GM18519 (cell line): ENCODE measurements around the gene RBM12.
"Not testable (repeated sequence)": the region's sequence is repeated elsewhere in the genome, so short reads cannot be mapped to it uniquely, and the experiment has no call there.

ENCODE experiments used
- ATAC-seq: cut with Tn5 transposase; IDR thresholded peaks from one replicate; pipeline ENCODE4 v1.9.1; 2021; ENCODE audit warnings: mild to moderate bottlenecking, moderate library complexity; ENCODE audit not compliant: unreplicated experiment, low FRiP score

RBM12 gene

DNA sequence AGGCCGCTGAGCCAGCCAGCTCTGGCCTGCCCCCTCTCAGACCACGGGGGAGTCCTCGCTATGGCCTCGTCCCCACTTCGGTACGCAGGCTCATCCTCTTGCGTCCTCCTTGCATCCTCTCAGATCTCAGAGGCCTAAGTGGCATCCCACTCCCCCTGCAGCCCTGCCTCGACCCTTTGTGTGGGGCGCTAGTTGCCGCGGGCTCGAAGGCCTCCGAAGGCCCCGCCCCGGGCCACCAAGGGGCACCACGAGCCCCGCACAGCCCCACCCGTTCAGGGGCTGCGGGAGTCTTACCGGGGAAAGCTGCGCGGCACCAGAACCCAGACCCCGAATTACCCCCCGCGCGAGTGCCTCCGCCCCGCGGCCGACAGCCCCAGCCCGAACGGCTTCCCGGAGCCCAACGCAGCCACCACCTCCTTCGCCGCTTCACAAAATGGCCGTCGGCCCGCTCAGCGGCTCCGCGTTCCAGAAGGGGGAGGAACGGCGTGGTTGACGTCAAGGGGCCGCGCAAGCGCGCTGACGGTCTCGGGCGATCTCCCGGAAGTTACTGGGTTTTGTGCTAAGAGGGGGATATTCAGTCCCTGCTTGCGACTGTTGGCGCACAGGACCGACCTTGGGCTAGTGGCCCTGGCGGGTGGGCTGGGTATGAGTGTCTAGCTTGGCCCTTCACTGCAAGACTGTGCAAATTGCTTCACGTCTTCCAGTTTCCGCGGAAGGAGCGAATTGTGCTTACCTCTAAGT lies at the start of gene RBM12, which contains the start of gene CPNE1:
TSS of gene RBM12 (minus strand) at position 435 of the 741 bp plus-strand sequence. CDS start 9,578 bp downstream, outside the sequence.
TSS of gene CPNE1 (minus strand) at position 435 of the 741 bp plus-strand sequence. CDS start 31,977 bp downstream, outside the sequence.
- ATAC-seq = peak; percentile 53

- ATAC-seq = no peak
These were observed 49.4 kb upstream of the RBM12 start for GRCh38 chr20:35714127-35714526.

- not testable (repeated sequence) for ATAC-seq
These were observed 48.4 kb upstream of the RBM12 start for GRCh38 chr20:35713120-35713519.

GRCh38 chr20:35711588-35712209 lies 47.0 kb upstream of the RBM12 start:
- no peak for ATAC-seq

GRCh38 chr20:35710884-35711587 lies 46.3 kb upstream of the RBM12 start:
- no peak for ATAC-seq

- no peak for ATAC-seq
These were observed 45.3 kb upstream of the RBM12 start for GRCh38 chr20:35710039-35710438.

DNA sequence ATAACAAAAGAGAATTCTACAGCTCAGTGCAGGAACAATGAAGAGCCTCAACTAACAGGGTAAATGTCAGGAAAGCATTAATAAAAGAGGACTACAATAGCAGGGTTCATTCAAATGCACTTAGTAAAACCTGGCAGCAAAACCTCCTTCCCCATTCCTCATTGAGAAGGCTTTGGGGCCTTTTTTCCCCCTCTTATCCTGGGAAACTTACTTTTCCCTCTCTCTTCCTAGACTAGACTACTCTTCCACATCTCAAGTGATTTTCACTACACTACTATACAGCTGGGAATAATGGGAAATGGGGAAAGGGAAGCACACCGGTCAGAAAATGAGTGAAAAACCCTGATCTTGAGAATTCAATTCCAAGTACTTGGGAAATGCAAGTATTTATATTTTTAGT lies 44.6 kb upstream of the RBM12 start:
- ATAC-seq = no peak

GRCh38 chr20:35708502-35708901 lies 43.8 kb upstream of the RBM12 start:
- ATAC-seq = no peak

GRCh38 chr20:35706591-35707529 lies 42.2 kb upstream of the RBM12 start:
- not testable (repeated sequence) for ATAC-seq

DNA sequence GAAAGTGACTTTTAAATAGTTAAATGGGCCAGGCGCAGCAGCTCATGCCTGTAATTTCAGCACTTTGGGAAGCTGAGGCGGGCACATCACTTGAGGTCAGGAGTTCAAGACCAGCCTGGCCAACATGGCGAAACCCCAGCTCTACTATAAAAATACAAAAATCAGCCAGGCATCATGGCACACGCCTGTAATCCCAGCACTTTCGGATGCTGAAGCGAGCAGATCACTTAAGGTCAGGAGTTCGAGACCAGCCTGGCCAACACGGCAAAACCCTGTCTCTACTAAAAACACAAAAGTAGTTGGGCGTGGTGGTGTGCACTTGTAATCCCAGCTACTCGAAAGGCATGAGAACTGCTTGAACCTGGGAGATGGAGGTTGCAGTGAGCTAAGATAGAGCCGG lies 41.2 kb upstream of the RBM12 start:
- not testable (repeated sequence) for ATAC-seq

DNA sequence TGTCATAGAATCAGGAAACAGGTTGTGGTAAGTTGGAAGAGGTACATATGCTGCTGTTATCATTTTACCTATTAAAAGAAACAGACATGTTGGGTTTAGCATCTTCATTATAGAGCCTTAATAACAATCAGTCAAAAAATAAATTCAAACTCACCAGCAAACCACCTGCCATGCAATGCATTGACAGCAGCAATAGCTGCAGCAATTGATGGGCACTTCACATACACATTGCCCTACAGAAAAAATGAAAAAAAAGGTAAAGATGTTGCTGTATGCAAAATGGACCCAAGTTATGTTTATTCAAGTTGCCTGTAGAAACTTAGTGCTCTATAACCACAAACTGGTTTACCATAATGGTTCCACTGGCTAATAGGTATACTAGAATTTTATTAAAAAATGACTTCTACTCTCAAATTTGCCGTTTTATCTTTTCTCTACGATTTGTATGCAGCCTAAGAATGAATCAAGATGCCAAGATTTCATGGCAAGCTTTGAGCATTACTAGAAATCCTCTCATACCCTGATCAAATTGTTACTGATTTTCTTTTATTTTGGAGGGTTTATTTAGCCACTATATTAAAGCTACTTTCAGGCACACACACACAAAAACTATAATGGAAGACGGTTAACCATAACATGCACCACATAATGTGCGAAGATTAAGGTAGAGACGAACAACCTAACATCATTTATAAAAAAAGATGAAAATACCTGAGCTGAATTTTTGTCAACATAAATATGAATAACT lies 40.0 kb upstream of the RBM12 start:
- ATAC-seq = no peak

DNA sequence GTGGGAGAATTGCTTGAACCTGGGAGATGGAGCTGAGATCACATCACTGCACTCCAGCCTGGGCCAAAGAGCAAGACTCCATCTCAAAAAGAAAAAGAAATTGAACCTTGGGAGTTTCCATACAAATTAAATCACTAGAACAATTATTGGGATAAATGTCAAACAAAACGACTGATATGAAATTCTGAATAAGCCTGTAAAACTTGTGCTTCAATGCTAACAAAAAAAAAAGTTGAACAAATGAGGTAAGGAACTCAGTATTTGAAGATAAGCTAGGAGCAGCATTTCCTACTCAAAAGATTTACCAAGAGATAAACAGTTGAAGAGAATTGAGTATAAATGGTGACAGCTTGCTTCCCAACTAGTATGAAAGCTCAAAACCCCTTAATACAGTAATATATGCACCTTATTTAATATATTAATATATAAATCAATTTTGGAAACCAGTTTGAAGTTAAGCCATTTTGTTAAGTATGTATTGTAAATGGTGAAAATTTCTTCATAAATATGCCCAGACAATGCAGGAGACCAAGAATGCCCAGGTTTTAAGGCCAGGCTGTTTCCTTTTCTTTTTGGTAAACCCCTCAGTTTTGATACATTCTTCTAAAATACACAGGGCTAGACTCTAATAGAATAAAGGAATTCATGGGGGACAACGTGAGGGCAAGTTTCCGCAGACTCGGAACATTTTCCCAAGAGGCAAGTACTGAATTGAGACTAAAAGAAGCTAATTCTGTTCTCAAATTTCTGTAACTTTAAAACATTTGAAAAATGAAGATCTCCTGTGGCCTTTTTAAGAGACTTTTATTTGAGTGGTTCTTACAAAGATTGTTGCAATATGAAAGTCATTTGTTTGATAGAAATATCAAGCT lies 38.4 kb upstream of the RBM12 start:
- ATAC-seq = no peak

GRCh38 chr20:35702051-35702823 lies 37.5 kb upstream of the RBM12 start:
- no peak for ATAC-seq

- no peak for ATAC-seq
These were observed 36.0 kb upstream of the RBM12 start for GRCh38 chr20:35700625-35701148.

DNA sequence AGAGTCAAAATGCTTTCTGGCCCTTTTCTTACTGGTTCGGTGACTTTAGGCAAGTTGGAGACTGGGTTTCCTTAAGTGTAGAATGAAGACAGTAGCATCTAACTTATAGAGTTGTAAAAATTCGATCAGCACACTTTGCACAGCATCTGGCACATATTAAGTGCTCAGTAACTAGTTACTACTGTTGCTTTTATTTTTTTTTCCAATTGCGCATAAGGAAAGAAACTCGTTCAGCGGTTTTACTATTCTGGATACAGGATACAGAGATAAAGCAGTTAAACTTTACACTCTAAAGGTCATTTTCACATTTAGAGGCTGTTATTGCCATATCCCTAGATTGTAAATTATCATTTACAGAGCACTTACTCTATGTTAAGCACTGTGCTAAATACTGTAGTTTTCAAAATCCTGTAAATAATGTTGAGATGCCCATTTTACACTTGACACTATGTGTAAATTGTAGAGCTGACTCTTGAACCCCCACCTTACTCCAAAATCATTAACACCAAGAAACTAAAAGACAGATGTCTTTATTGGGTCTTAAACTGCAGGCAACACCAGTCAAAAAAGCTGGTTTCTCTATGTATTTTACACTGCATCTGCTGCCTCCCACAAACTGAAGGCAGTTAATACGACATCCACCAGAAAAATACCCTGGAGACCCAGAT lies 35.4 kb upstream of the RBM12 start:
- no peak for ATAC-seq

DNA sequence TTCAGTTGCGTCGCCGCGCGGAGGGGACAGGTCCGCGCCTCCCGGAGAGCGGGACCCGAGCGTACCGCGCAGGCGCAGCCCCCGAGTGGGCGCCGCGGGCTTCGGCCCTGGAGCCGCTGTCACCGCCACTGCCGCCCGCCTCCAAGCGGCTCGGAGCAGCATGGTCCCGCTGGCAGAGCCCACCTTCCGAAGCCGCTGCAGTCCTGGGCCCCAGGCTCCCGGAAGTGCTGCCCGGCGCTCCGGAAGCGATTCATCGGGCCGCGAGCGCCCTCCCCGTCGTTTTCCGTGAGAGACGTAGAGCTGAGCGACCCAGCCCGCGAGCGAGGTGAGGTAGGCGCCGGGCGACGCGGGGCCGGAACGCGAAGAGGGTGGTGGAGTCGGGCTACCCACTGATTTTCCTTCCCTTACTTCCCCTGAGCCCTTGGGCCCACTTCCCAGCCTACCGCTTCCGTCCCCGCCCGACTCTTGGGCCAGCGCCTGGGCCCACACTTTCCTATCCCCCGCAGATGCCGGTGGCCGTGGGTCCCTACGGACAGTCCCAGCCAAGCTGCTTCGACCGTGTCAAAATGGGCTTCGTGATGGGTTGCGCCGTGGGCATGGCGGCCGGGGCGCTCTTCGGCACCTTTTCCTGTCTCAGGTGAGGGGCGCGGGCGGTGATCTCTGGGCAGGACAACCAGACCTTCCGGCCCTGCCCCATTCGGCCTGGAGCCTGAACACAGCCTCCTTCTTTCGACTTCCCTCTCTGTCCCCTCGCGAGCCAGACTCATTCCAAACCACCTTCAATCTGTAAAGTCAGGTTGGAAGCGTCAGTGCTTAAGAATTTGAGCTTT lies 34.6 kb upstream of the RBM12 start, which contains the start of the genes NFS1 and ROMO1:
TSS of gene NFS1 (minus strand) at position 226 of the 830 bp plus-strand sequence. CDS start at position 162, 64 bp downstream.
TSS of gene ROMO1 (plus strand) at position 279 of the 830 bp plus-strand sequence. CDS start at position 507, 228 bp downstream.
- peak; percentile 60 for ATAC-seq
